ENCODE measurements around the gene PRKCB.
A peak's percentile ranks its signal among the peaks of the same experiment; 100 is the strongest.
"Not testable (repeated sequence)": the region's sequence is repeated elsewhere in the genome, so short reads cannot be mapped to it uniquely, and the experiment has no call there.

Gene PRKCB

DNA sequence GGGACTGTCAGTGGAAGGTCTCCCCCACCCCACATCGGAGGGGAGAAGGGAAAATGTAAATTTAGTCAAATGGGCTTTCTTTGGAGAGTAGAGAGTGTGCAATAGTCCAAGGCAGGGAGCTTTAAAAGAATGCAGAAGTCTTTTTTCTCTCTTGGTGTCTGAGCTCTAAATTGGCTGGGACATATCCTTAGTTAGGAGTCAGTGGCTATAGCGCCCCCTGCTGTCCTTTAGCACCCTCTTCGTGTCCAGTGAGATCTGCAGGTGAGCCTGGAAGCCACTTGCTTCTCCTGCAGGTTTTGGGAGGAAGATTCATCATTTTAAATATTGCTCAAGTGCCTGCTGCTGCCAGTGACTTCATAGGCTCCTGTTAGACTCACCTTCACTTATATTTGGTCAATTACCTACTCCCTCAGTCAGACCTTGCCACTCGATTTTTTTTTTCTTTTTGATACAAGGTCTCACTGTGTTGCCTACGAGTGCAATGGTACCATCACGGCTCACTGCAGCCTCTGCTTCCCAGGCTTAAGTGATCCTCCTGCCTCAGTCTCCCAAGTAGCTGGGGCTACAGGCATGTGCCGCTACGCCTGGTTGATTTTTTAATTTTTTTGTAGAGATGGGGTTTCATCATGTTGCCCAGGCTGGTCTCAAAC, 174.8 kb downstream of the PRKCB start:
- peak; percentile 82 for DNase-seq

DNA sequence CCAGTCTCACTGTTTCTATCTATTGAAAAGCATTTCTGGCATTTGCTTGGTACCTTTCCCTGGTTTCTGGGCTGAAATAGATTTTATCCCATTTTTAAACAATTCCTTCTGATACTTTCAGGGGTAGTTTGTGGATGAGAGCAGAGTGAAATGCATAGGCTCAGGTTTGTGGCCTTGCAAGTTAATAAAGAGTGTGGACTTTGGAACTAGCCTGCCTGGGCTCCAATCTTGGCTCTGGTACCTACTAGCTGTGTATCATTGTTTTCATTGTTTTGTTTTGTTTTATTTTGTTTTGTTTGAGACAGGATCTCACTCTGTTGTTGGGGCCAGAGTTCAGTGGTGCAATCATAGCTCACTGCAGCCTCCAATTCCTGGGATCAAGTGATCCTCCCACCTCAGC, 175.5 kb downstream of the PRKCB start:
- DNase-seq = no peak

DNA sequence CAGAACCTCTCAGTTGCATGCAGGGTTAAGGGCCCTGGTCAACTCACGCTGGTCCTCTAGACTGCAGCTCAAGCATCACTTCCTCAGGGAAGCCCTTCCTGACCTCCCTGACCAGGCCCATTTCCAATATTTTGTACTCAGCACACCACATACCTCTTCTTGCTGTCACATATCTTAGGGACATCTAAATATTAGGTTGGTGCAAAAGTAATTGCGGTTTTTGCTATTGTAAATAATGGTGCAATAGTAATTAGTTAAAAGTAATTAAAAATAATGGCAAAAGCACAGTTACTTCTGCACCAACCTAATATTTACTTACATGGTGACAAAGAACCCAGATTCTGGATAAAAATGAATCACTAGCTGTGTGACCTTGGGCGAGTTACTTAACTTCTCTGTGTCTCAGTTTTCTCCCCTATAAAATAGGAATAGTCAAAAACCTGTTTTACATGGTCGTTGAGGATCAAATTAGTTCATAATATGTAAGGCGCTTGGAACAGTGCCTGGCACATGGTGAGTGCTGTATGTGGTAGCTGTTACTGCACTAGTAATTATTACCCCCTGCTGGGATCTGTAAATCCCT, 177.4 kb downstream of the PRKCB start:
- no peak for DNase-seq

DNA sequence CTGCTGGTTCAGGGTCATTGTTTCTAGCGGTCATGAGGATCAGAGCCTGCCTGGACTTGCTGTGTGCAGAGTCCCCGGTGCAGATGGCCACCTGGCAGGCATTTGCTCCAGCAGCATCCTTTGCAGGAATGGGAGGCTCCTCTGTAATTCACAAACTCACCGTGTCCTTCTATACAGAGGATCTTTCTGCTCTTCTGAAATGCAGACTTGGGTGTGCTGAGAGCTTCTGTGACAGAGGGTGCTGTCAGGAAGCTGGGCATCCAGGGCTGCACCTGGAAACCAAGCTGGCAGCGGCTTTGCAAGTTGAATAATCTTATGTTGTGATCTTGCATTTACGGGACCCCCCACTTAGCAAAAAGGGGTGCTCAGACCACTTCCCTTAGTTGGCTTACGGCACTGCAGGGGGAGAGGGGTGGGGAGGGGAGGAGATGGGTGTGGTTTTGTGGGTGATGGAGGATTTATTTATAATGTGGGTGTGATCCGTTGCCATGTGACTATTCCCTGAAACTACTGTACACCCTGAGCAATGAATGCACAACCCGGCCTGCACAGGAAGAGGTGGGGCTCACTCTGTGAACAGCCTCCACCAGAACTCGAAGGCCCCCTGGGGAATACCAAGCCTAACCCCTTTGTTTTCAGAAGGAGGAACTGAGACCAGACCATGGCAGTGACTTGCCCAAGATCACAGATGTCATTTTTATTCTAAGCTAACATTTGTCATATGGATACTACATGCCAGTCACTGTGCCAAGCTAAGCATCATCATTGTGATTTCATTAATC, 178.3 kb downstream of the PRKCB start:
- peak; percentile 63 for DNase-seq

DNA sequence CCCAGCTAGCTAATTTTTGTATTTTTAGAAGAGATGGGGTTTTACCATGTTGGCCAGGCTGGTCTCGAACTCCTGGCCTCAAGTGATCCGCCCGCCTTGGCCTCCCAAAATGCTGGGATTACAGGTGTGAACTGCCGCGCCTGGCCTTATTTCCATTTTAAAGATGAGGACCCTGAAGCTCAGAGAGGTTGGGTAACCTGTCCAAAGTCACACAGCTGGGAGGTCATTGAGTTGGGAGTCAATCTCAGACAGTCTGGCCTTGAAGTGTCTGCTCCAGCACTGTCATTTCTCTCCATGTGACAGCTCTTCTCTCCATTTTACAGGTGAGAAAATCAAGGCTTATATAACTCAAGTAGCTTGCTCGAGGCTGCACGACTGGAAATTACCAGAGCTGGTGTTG, 179.2 kb downstream of the PRKCB start:
- DNase-seq = not testable (repeated sequence)

DNA sequence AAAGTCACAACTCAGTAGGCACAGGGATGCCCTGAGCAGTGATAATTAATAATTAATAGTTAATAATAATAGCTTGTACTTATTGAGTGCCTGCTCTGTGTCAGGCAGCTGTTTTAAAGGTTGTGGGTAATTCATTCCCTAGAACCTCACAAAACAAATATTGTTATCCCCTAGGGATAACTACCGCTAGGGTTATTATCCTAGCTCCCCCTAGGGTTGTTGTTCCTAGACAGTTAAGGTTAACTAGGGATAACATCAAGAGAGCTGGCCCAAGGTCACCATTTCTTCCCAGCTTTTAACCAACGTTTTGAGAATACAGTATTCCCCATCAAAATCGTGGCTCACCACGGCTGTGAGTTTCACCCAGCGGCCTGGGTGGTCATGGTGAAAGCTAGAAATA, 180.1 kb downstream of the PRKCB start:
- no peak for DNase-seq

DNA sequence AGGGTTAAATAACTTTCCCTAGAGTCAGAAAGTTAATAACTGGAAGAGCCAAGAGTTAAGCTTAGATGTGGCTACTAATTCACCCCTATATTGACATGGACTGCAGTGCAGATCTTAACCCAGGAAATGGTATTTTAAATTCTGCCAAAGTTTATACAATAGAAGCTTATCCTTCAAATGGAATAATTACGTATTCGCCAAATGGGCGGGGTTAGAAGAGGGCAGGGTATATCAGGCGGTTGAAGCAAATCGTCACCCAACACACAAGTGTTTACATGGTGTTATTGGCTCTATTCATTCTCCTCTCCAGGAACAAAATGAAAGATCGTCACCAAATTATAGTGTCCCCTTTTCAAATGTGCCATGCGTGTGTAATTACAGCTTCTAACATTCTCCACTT, 182.7 kb downstream of the PRKCB start:
- DNase-seq = no peak

DNA sequence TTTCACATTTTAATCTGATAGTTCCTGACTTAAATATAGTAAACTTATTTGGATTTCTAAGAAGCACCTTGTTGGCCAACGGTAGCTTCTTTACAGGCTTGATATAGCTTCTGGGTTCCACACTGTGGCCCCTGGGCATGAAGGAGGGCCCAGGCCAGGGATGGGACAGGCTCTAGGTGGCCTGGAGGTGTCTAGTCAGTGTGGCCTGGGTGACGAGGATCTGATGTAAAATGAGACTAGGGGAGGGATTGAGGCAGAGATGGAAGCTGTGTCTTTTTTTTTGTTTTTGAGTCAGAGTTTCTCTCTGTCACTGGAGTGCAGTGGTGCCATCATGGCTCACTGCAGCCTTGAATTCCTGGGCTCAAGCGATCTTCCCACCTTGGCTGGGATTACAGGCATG, 187.0 kb downstream of the PRKCB start:
- DNase-seq = no peak

DNA sequence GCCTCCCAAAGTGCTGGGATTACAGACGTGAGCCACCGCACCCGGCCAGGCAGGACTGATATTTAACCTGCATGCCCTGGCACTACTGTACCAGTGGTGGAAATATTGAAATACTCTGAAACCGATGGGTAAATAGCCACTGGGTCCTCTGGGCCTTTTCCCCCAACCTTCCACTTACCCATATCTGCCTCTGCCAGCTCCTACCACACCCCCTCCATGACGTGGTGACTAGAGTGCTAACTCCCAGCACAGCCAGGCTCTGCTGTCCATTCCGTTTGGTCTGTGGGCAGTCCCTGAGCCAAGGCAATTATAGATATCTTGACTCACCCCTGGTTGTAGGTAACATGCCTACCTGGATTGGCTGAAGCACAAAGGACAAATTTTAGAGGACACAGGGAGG, 187.8 kb downstream of the PRKCB start:
- DNase-seq = no peak

DNA sequence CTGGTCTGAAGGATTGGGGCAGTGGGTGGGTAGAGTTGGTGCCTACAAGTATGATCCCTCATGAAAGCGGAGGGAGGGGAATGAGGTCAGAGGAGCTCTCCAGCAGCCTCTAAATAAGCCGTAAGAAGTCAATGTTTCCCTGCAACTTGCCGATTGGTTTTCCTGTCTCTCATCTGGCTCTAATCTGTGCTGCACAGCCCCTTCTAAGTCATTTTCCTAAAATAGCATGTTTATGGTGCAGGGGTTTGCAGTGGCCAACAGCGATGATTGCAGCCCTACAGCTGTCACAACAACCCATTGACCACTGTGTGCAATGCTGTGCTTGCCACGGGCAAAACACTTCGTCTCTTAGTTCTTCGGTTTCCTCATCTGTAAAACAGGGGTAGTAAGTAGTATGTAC, 189.2 kb downstream of the PRKCB start:
- DNase-seq = no peak

DNA sequence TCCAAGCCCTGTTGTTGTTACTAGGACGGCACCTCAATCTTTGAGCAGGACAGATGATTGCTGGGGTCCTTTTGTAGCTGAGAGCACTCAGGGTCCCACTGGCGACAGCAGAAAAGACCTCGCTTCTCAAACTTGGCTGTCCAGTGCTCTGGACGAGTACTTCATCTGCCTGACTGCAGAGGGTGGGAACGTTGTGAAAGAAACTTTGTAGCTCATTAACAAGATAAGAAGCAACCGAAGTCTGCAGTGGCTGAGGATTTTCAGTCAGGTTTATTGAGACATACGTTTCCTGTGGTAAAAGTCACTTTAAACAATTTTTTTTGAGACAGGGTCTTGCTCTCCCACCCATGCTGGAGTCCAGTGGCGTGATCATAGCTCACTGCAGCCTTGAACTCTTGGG, 191.7 kb downstream of the PRKCB start:
- no peak for DNase-seq

DNA sequence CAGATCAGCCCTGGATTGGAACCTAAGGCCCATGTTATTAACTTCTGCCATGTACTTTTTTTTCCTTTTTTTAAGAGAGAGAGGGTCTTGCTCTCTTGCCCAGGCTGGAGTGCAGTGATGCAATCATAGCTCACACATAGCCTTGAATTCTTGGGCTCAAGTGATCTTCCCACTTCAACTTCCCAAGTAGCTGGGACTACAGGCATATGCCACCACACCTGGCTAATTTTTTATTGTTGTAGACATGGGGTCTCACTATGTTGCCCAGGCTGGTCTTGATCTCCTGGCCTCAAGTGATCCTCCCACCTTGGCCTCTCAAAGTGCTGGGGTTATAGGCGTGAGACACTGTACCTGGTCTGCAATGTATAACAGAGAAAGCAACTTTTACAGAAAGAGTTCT, 194.1 kb downstream of the PRKCB start:
- DNase-seq = not testable (repeated sequence)

DNA sequence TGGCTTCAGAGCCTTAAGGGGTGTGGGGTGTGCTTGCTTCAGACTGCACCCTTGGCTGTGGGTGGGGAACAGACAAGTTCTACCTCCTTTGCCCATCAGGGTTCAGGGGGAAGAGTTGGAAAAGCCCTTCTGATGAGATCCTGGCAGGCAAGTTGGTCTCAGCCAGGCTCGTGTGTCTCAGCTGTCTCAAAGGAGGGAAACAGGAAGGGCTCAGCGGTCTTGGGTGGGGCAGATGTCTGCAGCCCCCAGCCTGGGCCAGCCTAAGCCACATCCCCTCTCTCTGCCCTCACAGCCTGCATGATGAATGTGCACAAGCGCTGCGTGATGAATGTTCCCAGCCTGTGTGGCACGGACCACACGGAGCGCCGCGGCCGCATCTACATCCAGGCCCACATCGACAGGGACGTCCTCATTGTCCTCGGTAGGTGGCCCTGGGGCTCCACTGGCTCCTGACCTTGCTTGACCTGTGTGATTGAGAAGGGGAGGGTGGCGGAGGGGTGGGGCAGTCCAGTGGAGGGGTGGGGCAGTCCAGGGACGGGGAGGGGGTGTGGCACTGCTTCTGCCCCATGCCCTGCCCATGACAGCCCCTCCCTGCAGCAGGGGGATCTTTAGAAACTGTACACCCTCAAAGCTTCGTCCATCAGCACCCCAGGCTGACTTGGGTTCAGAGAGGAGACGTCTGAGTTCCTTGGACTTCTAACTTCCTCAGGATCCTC, 199.5 kb downstream of the PRKCB start:
- no peak for DNase-seq

DNA sequence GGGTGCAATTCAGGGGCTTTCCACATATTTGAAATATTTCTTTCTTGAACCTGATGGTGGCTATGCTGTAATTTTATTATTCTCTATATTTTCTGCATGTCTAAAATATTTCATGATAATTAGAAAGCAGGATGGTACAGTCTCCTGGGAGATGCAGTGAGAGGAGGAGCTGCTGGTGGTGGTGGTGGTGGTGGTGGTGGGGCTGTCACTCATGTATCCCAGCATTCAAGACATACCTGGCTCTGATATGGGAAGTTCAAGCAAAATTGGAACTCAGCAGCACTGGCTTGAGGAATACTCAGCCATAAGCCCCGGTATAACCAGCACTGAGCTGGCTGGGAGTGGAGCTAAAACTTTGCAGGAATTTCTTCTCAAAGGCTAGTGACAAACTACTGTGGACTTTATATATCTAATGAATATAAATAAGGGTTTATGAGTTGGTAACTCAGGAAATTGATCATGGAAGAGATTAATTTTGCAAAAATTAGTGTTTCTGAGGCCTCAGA, 200.3 kb downstream of the PRKCB start:
- DNase-seq = no peak

DNA sequence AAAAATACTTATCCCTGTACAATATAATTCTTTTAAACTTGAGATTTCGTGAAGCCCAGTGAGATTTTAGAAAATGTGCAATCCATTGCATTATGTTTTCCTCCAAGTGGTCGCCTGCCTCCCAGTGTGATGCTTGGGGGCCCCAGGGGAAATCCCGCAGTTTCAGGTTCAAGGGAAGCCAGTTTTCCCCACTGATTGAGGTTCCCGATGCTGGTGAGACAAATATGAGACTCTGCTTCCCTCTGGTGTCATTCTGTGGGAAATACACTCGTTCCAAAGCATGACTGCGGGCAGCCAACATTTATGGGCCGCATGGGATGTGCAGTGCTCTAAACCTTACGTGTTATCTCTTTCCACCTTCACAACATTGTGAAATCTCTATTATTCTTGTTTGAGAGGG, 200.8 kb downstream of the PRKCB start:
- peak; percentile 50 for DNase-seq

DNA sequence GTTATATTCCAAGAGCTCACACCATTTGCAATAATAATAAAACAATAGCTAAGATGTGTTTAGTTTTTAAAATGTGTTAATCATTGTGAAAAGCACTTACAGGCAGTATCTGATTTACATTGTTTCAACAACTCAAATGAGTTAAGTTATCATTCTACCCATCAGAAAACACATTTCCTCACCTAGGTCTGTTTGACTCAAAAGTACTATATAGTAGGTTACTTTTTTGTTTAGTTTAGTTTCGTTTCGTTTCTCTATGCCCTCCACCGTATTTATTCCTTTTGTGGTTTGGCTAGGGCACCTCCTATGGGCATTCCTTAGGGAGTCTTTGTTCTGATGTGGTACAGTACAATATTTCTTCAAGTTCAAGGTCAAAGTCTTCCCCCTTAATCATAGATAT, 201.6 kb downstream of the PRKCB start:
- DNase-seq = no peak

DNA sequence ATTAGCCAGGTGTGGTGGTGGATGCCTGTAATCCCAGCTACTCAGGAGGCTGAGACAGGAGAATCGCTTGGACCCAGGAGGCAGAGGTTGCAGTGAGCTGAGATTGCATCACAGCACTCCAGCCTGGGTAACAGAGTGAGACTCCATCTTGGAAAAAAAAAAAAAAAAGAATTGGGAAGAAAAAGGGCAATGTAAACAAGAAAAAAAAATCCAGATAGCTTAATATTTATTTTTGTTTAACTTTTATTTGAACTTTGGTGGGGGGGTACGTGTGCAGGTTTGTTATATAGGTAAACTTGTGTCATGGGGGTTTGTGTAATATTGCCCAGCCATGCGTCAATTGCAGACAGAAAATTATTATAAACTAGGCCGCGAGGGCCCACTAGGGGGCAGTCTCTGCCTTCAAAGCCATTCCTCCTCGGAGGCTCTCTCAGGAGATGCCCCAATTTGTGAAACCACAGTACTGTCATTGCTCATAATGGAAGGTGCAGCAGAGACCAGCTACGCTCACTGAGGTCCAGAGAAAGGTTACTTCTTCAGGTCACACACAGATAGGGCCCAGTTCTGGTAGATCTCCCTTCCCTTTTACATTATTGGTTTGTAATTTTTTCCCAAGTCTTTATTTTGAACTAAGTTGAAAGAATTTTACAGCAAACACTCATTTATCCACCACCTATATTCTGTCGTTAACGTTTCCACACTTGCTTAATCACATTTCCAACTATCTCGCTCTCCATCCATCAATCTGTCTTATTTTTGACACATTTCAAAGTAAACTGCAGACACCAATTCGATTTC, 206.2 kb downstream of the PRKCB start:
- peak; percentile 88 for DNase-seq

DNA sequence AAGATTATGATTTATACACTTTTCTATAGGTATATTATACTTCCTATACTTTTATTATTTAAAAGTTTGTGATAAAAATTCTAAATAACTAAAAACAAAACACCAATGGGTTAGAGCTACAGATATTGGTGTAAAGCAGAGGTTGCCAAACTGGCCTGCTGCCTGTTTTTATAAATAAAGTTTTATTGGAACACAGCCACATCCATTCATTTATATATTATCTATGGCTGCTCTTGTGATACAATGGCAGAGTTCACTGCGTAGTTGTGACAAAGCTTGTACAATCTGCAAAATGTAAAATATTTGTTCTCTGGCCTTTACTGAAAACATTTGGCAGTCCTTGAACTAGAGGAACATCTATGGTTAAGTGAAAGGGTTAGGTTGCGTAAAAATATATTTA, 208.7 kb downstream of the PRKCB start:
- DNase-seq = no peak

DNA sequence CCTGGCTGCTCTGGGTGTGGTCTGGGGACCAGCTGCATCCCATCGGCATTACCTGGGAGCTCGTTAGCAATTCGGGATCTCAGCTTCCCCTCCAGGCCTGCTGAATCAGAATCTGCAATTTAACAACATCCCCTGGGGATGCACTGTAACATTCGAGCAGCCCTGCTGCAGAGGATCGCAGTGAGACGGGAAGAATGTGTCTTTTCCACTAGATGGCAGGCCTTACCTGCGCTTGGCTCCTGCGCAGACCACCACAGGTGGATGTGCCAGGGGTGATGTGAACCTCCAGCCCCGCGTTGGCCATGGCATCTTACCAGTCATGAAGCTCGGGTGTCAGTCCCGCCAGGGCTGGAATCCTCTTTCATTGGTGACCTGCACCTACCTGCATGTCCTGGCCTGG, 209.9 kb downstream of the PRKCB start:
- no peak for DNase-seq

DNA sequence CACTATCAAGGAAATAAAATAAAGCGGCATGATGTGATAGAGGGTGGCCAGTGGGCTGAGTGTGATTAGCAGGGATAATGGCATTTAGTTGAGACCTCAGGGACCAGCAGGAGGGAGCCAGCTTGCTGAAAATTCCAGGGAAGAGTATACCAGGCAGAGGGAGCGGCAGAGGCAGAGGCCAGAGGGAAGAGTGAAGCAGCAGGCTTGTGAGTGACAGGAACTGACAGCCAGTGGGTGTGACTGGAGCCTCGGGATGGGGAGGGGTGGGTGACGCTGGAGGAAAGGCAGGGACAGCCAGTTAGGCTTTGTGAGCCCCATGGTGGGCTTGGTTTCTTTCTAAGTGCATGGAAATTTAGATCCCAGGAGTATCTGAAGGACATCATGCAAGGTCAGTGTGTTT, 210.7 kb downstream of the PRKCB start:
- DNase-seq = no peak

DNA sequence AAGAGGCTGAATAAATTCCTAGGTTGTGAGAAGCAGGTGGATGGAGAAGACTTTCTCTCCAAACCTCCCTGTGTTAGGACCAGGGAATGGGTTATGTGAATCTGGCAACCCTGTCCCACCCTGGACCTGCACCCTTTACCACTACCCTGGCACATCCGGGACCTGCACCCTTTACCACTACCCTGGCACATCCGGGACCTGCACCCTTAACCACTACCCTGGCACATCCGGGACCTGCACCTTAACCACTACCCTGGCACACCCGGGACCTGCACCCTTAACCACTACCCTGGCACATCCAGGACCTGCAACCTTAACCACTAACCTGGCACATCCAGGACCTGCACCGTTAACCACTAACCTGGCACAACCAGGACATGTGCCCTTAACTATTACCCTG, 213.3 kb downstream of the PRKCB start:
- no peak for DNase-seq

DNA sequence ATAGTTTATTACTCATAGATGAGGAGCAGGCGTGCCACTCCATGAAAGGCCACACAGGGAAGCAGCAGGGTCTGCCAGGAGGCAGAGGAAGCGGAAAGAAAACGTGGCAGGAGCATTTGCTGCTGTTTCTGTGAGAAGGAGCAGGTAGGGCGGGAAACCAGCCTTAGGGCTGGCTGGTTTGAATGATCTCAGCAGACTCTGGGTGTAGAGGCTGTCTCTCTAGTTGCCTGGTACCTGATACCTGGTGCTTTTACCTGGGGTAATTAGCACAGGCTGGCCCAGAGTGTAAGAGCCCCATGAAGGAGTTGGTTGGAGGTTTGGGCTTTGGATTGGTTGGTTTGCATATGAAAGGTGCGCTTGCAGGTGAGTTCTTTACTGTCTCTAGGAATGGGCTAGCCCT, 215.3 kb downstream of the PRKCB start:
- DNase-seq = no peak
